ENCODE measurements around the gene MCTP1.

GRCh38 chr5:94891565-94891964 is 393.3 kb downstream of the MCTP1 start:
- TF ChIP-seq EZH2 (IDR thresholded peaks at IDR 0.05; ENCODE audit: borderline replicate concordance, low read length), result no peak
- TF ChIP-seq, protein P1, sequence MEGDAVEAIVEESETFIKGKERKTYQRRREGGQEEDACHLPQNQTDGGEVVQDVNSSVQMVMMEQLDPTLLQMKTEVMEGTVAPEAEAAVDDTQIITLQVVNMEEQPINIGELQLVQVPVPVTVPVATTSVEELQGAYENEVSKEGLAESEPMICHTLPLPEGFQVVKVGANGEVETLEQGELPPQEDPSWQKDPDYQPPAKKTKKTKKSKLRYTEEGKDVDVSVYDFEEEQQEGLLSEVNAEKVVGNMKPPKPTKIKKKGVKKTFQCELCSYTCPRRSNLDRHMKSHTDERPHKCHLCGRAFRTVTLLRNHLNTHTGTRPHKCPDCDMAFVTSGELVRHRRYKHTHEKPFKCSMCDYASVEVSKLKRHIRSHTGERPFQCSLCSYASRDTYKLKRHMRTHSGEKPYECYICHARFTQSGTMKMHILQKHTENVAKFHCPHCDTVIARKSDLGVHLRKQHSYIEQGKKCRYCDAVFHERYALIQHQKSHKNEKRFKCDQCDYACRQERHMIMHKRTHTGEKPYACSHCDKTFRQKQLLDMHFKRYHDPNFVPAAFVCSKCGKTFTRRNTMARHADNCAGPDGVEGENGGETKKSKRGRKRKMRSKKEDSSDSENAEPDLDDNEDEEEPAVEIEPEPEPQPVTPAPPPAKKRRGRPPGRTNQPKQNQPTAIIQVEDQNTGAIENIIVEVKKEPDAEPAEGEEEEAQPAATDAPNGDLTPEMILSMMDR (conservative IDR thresholded peaks at IDR 0.05 in 1 of 2, IDR thresholded peaks at IDR 0.05 in 1 of 2; ENCODE audit: extremely low read depth in 1 of 2, insufficient read depth in 1 of 2, low read depth in 1 of 2, low read length in 2 of 2), result no peak

Measured in mammary epithelial cell (primary cell).